AG08395 (cell line): ENCODE data around the gene PTPRN2.

Source experiments
- DNase-seq: peaks from one replicate; pipeline ENCODE4 v3.0.0; 2012; ENCODE audit warnings: mixed read lengths, low spot score

Gene PTPRN2

GRCh38 chr7:157662981-157663716, 924.5 kb downstream of the PTPRN2 start:
- no peak for DNase-seq

GRCh38 chr7:157662110-157662791, 925.4 kb downstream of the PTPRN2 start:
- no peak for DNase-seq

GRCh38 chr7:157661611-157661975, 926.0 kb downstream of the PTPRN2 start:
- no peak for DNase-seq

GRCh38 chr7:157660971-157661610, 926.5 kb downstream of the PTPRN2 start:
- DNase-seq = no peak

GRCh38 chr7:157658851-157659412, 928.7 kb downstream of the PTPRN2 start:
- no peak for DNase-seq

- no peak for DNase-seq
Measured at GRCh38 chr7:157657741-157658740, 929.6 kb downstream of the PTPRN2 start.

GRCh38 chr7:157656195-157656769, 931.3 kb downstream of the PTPRN2 start:
- DNase-seq = no peak

GRCh38 chr7:157654350-157654749, 933.3 kb downstream of the PTPRN2 start:
- no peak for DNase-seq

GRCh38 chr7:157653827-157654207, 933.8 kb downstream of the PTPRN2 start:
- DNase-seq = no peak

- DNase-seq = no peak
Measured at GRCh38 chr7:157652954-157653826, 934.4 kb downstream of the PTPRN2 start.

- DNase-seq = no peak
Measured at GRCh38 chr7:157652161-157652953, 935.3 kb downstream of the PTPRN2 start.

- DNase-seq = no peak
Measured at GRCh38 chr7:157651366-157652160, 936.1 kb downstream of the PTPRN2 start.

GRCh38 chr7:157650801-157651200, 936.8 kb downstream of the PTPRN2 start:
- DNase-seq = no peak

GRCh38 chr7:157650131-157650631, 937.4 kb downstream of the PTPRN2 start:
- no peak for DNase-seq

GRCh38 chr7:157646551-157646950, 941.1 kb downstream of the PTPRN2 start:
- no peak for DNase-seq

- no peak for DNase-seq
Measured at GRCh38 chr7:157645539-157645938, 942.1 kb downstream of the PTPRN2 start.

GRCh38 chr7:157644946-157645345, 942.7 kb downstream of the PTPRN2 start:
- no peak for DNase-seq

- no peak for DNase-seq
Measured at GRCh38 chr7:157643525-157643970, 944.1 kb downstream of the PTPRN2 start.
